Measurements from ENCODE around the gene PDGFRB.

PDGFRB gene

GRCh38 chr5:150077060-150077459 is 78.6 kb downstream of the PDGFRB start:
- H3K36me3 ChIP-seq (ENCODE audit: insufficient read depth, low read length): no peaks in the 10 kb centered on the region
- DNase-seq (ENCODE audit: low read depth, low spot score): no peak
- no peak for TF ChIP-seq EZH2 (IDR thresholded peaks at IDR 0.05)
- no peak for TF ChIP-seq FOXP2 (optimal IDR thresholded peaks at IDR 0.05; ENCODE audit: control extremely low read depth, extremely low read length, insufficient read depth)
- TF ChIP-seq POLR2AphosphoS5 (IDR thresholded peaks at IDR 0.05; ENCODE audit: borderline replicate concordance, low read depth, low read length): no peak

GRCh38 chr5:150075806-150076205 is 79.8 kb downstream of the PDGFRB start:
- H3K4me3 ChIP-seq: no peak overlapping the region
- H3K9ac ChIP-seq (ENCODE audit: insufficient read length): no peak overlapping the region
- no peaks in the 10 kb centered on the region for H3K9me3 ChIP-seq (ENCODE audit: low read depth, low read length)
- DNase-seq (ENCODE audit: low read depth, low spot score): no peak
- no peaks in the 10 kb centered on the region for H3K36me3 ChIP-seq (ENCODE audit: insufficient read depth, low read length)
- H3K27ac ChIP-seq: no peak overlapping the region
- TF ChIP-seq POLR2AphosphoS5 (IDR thresholded peaks at IDR 0.05; ENCODE audit: borderline replicate concordance, low read depth, low read length) (no peak), EZH2 (IDR thresholded peaks at IDR 0.05) (no peak)

More at GRCh38 chr5:150077060-150077459, 78.6 kb downstream of the PDGFRB start:
- Histone ChIP-seq H3K9ac (ENCODE audit: insufficient read length) (no peak overlapping the region), H3K27ac (no peak overlapping the region), H3K4me3 (no peak overlapping the region), H3K9me3 (ENCODE audit: low read depth, low read length) (no peaks in the 10 kb centered on the region)

GRCh38 chr5:150075233-150075632 is 80.4 kb downstream of the PDGFRB start:
- Histone ChIP-seq H3K9me3 (ENCODE audit: low read depth, low read length) (no peaks in the 10 kb centered on the region), H3K27ac (no peak overlapping the region), H3K36me3 (ENCODE audit: insufficient read depth, low read length) (no peaks in the 10 kb centered on the region), H3K9ac (ENCODE audit: insufficient read length) (no peak overlapping the region), H3K4me3 (no peak overlapping the region)
- TF ChIP-seq FOXP2 (optimal IDR thresholded peaks at IDR 0.05; ENCODE audit: control extremely low read depth, extremely low read length, insufficient read depth): no peak
- TF ChIP-seq EZH2 (IDR thresholded peaks at IDR 0.05): no peak
- no peak for TF ChIP-seq POLR2AphosphoS5 (IDR thresholded peaks at IDR 0.05; ENCODE audit: borderline replicate concordance, low read depth, low read length)
- DNase-seq (ENCODE audit: low read depth, low spot score): no peak

- no peaks in the 10 kb centered on the region for H3K36me3 ChIP-seq (ENCODE audit: insufficient read depth, low read length)
- no peak for DNase-seq (ENCODE audit: low read depth, low spot score)
- H3K4me3 ChIP-seq: no peak overlapping the region
- no peak overlapping the region for H3K9ac ChIP-seq (ENCODE audit: insufficient read length)
- H3K9me3 ChIP-seq (ENCODE audit: low read depth, low read length): no peaks in the 10 kb centered on the region
- no peak overlapping the region for H3K27ac ChIP-seq
- TF ChIP-seq FOXP2 (optimal IDR thresholded peaks at IDR 0.05; ENCODE audit: control extremely low read depth, extremely low read length, insufficient read depth): no peak
- TF ChIP-seq POLR2AphosphoS5 (IDR thresholded peaks at IDR 0.05; ENCODE audit: borderline replicate concordance, low read depth, low read length): no peak
- no peak for TF ChIP-seq EZH2 (IDR thresholded peaks at IDR 0.05)
These were observed 82.0 kb downstream of the PDGFRB start for GRCh38 chr5:150073677-150074076.

- Histone ChIP-seq H3K9ac (ENCODE audit: insufficient read length) (no peak overlapping the region), H3K9me3 (ENCODE audit: low read depth, low read length) (no peaks in the 10 kb centered on the region), H3K4me3 (no peak overlapping the region), H3K36me3 (ENCODE audit: insufficient read depth, low read length) (no peaks in the 10 kb centered on the region), H3K27ac (no peak overlapping the region)
- no peak for DNase-seq (ENCODE audit: low read depth, low spot score)
- no peak for TF ChIP-seq FOXP2 (optimal IDR thresholded peaks at IDR 0.05; ENCODE audit: control extremely low read depth, extremely low read length, insufficient read depth)
- TF ChIP-seq POLR2AphosphoS5 (IDR thresholded peaks at IDR 0.05; ENCODE audit: borderline replicate concordance, low read depth, low read length): no peak
- no peak for TF ChIP-seq EZH2 (IDR thresholded peaks at IDR 0.05)
These were observed 82.5 kb downstream of the PDGFRB start for GRCh38 chr5:150073086-150073625.

- H3K4me3 ChIP-seq: no peak overlapping the region
- H3K9me3 ChIP-seq (ENCODE audit: low read depth, low read length): no peaks in the 10 kb centered on the region
- H3K36me3 ChIP-seq (ENCODE audit: insufficient read depth, low read length): no peaks in the 10 kb centered on the region
- no peak overlapping the region for H3K27ac ChIP-seq
- TF ChIP-seq FOXP2 (optimal IDR thresholded peaks at IDR 0.05; ENCODE audit: control extremely low read depth, extremely low read length, insufficient read depth): no peak
- TF ChIP-seq POLR2AphosphoS5 (IDR thresholded peaks at IDR 0.05; ENCODE audit: borderline replicate concordance, low read depth, low read length): no peak
- no peak for TF ChIP-seq EZH2 (IDR thresholded peaks at IDR 0.05)
- H3K9ac ChIP-seq (ENCODE audit: insufficient read length): no peak overlapping the region
- no peak for DNase-seq (ENCODE audit: low read depth, low spot score)
These were observed 84.8 kb downstream of the PDGFRB start for GRCh38 chr5:150070821-150071220.

- Histone ChIP-seq H3K9ac (ENCODE audit: insufficient read length) (no peak overlapping the region), H3K9me3 (ENCODE audit: low read depth, low read length) (no peaks in the 10 kb centered on the region), H3K4me3 (no peak overlapping the region), H3K36me3 (ENCODE audit: insufficient read depth, low read length) (no peaks in the 10 kb centered on the region), H3K27ac (no peak overlapping the region)
- TF ChIP-seq FOXP2 (optimal IDR thresholded peaks at IDR 0.05; ENCODE audit: control extremely low read depth, extremely low read length, insufficient read depth) (no peak), POLR2AphosphoS5 (IDR thresholded peaks at IDR 0.05; ENCODE audit: borderline replicate concordance, low read depth, low read length) (no peak), EZH2 (IDR thresholded peaks at IDR 0.05) (no peak)
- DNase-seq (ENCODE audit: low read depth, low spot score): no peak
These were observed 85.7 kb downstream of the PDGFRB start for GRCh38 chr5:150069672-150070627.

- Histone ChIP-seq H3K4me3 (no peak overlapping the region), H3K36me3 (ENCODE audit: insufficient read depth, low read length) (no peaks in the 10 kb centered on the region), H3K9ac (ENCODE audit: insufficient read length) (no peak overlapping the region), H3K9me3 (ENCODE audit: low read depth, low read length) (no peaks in the 10 kb centered on the region), H3K27ac (no peak overlapping the region)
- TF ChIP-seq EZH2 (IDR thresholded peaks at IDR 0.05): no peak
- no peak for TF ChIP-seq FOXP2 (optimal IDR thresholded peaks at IDR 0.05; ENCODE audit: control extremely low read depth, extremely low read length, insufficient read depth)
- no peak for TF ChIP-seq POLR2AphosphoS5 (IDR thresholded peaks at IDR 0.05; ENCODE audit: borderline replicate concordance, low read depth, low read length)
- DNase-seq (ENCODE audit: low read depth, low spot score): no peak
These were observed 86.5 kb downstream of the PDGFRB start for GRCh38 chr5:150068961-150069645.
